Measurements from ENCODE around the gene TGFBR2.

DNA sequence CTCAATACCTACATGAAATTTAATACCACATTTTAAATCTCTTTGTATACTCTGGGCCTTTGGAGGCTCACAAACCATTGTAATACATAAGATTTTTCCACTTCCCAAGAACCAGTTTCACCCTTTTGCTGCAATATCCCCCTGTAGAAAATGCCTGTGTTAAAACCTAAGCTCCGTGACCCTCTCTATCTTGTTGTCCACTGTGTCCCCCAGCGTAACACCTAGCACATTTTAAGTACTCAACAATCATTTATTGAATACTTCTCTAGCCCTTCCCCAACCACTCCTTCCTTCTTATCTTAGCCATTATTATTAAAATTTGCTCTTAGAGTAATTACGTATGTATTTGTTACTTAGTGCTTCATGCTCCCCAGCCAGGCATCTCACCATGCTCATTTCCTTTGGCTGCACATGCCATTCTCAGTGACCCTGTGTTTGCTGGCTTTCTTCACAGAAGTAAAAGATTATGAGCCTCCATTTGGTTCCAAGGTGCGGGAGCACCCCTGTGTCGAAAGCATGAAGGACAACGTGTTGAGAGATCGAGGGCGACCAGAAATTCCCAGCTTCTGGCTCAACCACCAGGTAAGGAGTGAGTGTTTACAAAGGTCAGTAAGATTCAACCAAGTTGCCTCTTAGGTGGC, 81.6 kb downstream of the TGFBR2 start:
- TF ChIP-seq EZH2 (conservative IDR thresholded peaks at IDR 0.05; ENCODE audit: low read depth, low read length) (no peak), ATF7 (IDR thresholded peaks at IDR 0.05) (no peak), ATF7 (CRISPR knock-in tag; IDR thresholded peaks at IDR 0.05) (no peak), ZNF44 (CRISPR knock-in tag; IDR thresholded peaks at IDR 0.05) (no peak)
- TF ChIP-seq, protein P1, sequence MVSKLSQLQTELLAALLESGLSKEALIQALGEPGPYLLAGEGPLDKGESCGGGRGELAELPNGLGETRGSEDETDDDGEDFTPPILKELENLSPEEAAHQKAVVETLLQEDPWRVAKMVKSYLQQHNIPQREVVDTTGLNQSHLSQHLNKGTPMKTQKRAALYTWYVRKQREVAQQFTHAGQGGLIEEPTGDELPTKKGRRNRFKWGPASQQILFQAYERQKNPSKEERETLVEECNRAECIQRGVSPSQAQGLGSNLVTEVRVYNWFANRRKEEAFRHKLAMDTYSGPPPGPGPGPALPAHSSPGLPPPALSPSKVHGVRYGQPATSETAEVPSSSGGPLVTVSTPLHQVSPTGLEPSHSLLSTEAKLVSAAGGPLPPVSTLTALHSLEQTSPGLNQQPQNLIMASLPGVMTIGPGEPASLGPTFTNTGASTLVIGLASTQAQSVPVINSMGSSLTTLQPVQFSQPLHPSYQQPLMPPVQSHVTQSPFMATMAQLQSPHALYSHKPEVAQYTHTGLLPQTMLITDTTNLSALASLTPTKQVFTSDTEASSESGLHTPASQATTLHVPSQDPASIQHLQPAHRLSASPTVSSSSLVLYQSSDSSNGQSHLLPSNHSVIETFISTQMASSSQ (IDR thresholded peaks at IDR 0.05; ENCODE audit: low read depth): no peak
- TF ChIP-seq, protein P1 (CRISPR knock-in tag; IDR thresholded peaks at IDR 0.05; ENCODE audit: borderline replicate concordance): no peak

All from HepG2 (cell line).